Stimulated activated CD8-positive, alpha-beta memory T cell treated with anti-CD3 and anti-CD28 coated beads, Interleukin-12 subunit alpha, Interleukin-12 subunit beta, amount 100 ng/mL, for 24 hours (primary cell): ENCODE measurements around the gene CAPZB.
"Not testable (repeated sequence)": the region's sequence is repeated elsewhere in the genome, so short reads cannot be mapped to it uniquely, and the experiment has no call there.

ENCODE experiments used
- DNase-seq: peaks from one replicate; pipeline ENCODE4 v3.0.0-alpha.2; 2020; ENCODE audit errors: extremely low read depth

The CAPZB gene

GRCh38 chr1:19497443-19497842 is 12.1 kb upstream of the CAPZB start:
- not testable (repeated sequence) for DNase-seq

DNA sequence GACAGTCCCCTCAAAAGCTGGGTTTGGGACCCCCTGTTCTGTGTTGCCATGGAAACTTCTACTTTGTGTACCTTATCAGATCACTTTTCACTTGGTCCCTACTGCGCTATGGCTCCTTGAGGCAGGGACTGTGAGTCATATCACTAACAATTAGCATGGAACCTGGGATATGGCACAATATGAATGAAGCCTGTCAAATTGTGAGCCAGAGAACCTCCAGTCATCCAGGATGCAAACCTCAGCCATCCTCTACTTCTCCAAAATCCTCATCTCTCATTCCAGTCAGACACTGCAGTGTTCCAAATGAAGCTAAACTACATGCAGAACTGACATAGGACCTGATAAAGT is 11.2 kb upstream of the CAPZB start:
- no peak for DNase-seq

DNA sequence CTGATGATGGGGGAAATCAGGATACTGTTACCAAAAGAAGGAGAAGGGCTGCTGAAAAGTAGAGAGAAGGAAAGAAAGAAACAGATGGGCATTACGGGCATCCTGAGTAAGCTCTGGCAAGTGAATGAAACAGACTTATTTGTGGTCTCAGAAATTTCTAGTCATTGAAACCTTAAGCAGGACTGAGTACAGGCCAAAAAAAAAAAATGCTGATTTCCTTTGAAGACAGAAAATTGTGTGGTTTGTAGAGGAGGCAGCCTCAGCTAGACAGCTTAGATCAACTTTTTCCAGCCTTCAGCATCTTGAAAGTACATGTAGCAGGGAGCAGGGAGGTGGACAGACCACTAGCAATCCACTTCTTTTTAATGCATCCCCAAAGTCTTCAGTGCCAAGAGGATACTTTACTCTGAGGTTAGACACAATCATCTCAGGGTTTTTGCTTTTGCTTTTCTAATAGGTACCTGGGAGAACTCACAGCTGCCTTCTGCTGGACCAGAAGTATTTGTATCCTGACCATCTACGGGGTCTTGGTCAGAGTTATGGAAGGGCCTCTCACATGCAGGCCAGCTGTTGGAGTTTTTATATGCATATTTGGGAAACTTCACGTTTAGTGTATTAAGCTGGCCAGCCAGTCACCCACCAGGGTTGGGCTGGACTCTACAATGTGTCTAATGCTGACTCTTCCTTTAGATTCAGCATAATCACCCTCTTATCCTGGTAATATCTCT is 10.6 kb upstream of the CAPZB start:
- DNase-seq: no peak

GRCh38 chr1:19495000-19495656 is 9.8 kb upstream of the CAPZB start:
- DNase-seq: no peak

GRCh38 chr1:19493547-19493946 is 8.2 kb upstream of the CAPZB start:
- DNase-seq: no peak

DNA sequence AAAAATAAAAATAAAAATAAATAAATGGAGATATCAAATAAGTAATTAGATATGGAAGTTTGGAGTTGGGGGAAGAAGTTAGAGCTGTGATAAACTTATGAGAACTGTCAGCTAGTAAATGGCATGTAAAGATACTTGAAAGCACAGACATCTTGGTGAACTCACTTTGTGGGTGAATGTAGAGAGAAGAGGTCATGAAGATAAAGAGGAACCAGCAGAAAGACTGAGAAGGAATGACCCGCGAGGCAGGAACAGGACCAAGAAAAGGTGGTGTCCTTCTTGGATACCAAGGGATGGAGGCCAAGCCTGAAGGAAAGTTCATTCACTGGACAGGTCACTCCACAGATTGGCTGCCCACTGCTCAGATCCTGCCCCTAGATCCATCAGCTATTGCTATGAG is 4.7 kb upstream of the CAPZB start:
- no peak for DNase-seq

- no peak for DNase-seq
Observed at GRCh38 chr1:19488136-19488535, 2.8 kb upstream of the CAPZB start.

- DNase-seq: no peak
Observed at GRCh38 chr1:19484798-19485361, 459 bp downstream of the CAPZB start.

DNA sequence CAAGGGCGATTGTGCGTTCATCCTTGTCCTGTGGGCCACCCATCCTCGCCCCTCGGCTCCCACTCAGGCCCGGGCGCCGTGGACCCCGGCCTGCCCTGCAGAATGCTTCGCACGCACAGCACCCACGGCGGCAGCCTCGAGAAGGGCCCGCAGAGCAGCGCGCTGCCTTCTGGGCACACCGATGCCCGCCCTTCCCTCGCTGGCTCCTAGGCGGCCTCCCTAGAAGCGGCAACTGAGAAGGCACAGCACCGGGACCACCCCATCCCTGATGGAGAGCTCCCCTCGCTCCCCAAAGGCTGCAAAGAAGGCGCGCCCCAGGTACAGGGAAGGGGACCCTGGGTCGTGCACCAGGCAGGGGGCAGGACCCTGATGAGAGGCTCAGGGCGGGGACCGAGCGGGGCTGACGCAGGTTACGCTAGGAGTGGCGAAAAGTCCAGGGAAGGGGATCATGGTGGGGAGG is 971 bp downstream of the CAPZB start:
- DNase-seq: no peak

- DNase-seq: no peak
Observed at GRCh38 chr1:19483691-19484090, 1.6 kb downstream of the CAPZB start.

DNA sequence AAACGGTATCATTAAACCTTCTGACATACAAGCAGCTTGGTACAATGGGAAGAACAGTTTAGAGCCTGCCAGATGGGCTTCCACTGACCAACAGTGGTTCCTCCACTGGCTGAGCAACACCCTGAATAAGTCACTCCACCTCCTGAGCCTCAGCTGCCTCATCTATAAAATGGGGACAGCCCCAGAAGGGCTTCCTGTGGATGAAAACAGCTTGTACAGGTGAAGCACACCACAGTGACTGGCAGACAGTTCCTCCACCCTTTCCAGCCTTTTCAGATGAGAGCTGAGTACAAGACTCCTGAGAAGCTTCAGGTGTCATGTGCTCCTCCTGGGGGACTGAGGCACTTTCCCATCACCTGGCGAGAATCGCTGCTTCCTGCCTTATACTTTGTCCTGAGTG is 2.1 kb downstream of the CAPZB start:
- no peak for DNase-seq

DNA sequence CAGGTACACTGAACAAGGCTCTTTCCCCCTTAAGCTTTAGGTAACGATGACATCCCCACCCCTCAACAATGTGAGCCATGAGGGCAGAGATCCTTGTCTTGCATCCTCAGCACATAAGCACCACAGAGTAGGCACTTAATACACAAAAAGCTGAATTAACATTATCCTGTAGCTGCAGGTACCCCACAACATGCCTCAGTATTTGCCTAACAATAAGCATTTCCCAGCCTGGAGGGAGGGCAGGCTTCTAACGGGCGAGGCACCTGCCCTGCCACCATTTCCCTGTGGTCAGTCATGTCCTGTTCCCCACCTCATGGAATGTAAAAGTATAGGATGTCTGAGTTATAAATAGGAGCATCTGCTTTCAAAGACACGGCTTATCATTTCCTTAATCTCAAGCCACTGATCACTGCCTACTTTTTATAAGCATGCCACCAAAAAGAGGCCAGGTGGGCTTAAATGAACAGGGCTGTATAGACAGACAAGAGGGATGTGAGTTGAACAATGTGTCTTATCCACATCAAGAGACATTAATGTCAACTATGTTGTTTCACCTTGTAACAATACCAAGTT is 3.4 kb downstream of the CAPZB start:
- no peak for DNase-seq

- no peak for DNase-seq
Observed at GRCh38 chr1:19480282-19480681, 5.1 kb downstream of the CAPZB start.

GRCh38 chr1:19479351-19480120 is 5.8 kb downstream of the CAPZB start:
- no peak for DNase-seq

DNA sequence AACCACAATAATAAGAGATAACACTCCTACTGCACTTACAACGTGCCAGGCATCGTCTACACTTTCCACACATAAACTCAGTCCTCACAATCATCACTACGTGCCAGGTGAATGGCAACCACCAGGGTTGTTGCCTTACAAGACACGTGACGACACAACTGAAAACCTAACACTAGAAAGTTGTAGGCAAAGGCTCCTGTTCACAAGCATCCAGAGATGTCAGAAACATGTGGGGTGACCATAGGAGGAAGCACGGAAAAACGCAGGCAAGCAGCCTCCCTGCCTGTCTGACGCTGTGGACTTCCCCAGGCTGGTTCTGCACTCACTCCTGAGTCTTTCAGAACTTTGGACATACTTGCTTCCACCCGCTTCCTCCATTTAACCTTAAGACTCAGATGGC is 7.0 kb downstream of the CAPZB start:
- no peak for DNase-seq

DNA sequence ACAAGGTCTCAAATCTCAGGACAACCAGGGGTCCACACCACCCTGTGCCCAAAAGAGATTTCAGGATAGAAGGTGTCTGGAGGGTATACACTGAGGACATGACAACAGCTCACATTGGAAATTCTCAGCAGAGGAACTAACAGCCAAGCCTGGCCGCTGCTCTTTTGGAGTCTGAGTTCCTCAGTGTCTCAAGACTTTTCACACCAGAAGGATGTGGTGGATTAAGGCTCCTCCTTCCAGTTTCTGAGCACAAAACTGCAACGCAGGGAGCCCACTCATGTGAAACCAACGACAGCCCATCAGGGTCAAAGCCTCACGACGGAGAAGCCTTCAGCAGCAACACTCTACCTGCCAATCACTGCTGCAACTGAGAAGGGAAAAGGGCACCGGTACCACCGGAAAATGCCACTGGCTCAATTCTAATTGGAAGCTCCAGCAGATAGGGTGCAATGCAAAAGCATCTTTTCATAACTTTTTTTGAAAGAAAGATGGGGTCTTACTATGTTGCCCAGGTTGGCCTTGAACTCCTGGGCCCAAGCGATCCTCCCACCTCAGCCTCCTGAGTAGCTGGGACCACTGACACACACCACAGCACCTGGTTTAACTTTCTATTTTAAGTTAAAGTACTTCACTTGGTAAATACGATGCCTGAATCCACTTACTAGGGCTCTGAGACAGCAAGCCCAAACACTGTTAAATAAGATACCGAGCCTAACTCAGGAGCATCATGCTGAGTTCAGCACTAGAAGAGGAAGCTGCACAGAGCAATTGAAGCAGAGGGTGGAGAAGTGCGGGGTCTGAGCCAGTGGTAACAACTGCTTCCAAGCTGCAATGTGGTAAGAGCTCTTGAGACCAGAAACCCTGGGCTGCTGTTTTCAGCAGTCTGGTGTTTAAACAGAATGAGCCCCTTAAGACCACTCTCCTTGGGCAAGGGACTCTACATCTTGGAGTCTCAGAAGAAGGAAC is 7.8 kb downstream of the CAPZB start:
- DNase-seq: no peak

GRCh38 chr1:19476450-19477190 is 8.7 kb downstream of the CAPZB start:
- no peak for DNase-seq

DNA sequence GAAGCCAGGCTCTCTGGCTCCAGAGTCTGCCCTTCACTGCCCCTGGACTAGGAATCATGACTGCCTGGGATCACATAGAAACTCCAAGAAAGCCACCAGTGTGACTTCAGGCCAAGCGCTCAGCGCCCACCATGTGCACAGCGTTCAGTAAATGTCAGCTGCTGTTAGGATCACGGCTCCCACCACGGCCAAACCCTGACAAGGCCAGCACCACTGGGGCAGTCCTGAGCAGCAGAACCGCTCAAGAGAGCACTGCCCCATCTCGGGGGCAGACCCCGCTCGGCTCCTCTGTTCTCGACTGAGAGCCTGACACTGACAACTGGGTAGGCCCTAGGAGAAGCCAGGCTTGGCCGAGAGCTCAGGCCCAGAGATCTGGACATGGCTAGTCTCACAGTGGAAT is 10.0 kb downstream of the CAPZB start:
- DNase-seq: no peak

GRCh38 chr1:19472174-19472573 is 13.2 kb downstream of the CAPZB start:
- DNase-seq: no peak

- no peak for DNase-seq
Observed at GRCh38 chr1:19469004-19469403, 16.3 kb downstream of the CAPZB start.
